Measurements from ENCODE around the gene TBC1D2. TPM values are rescaled to one million over a fixed set of nuclear protein-coding genes. Genes with fewer than 3 reads are reported as not detected.

Gene TBC1D2
- total RNA-seq, 1 experiment from 2014 or later = 58.4 TPM

GRCh38 chr9:98254228-98255060 lies 1.0 kb downstream of the TBC1D2 start:
- H3K9me3 Mint-ChIP-seq (ENCODE audit: unreplicated experiment) = no peaks in the 10 kb centered on the region
- no peak for TF ChIP-seq CTCF (IDR thresholded peaks at IDR 0.05; ENCODE audit: unreplicated experiment)
- DNase-seq (ENCODE audit: unreplicated experiment) = peak; percentile 42
- POLR2A ChIA-PET = interaction anchor here (0.6 to 5.5 kb wide), 22 partner anchors 8 to 621 kb away, joined by 3 to 91 read pairs (median 8); partner anchors contain the start of genes ANP32B, CORO2A, NANS and NCBP1
- no TSS peak for BruUV-seq (replicated peaks)
- peaks cover 55% of the 10 kb centered on the region for H3K4me1 Mint-ChIP-seq (ENCODE audit: insufficient read depth, unreplicated experiment)
- intact Hi-C loops (cut with micrococcal nuclease) = loop anchor here (5.0 kb wide), 1 partner anchor 197 kb away; the partner anchor contains the start of gene NANS
- peaks cover 6% of the 10 kb centered on the region for H3K36me3 Mint-ChIP-seq (ENCODE audit: insufficient read depth, unreplicated experiment)
- H3K4me3 Mint-ChIP-seq (ENCODE audit: unreplicated experiment) = peak overlapping the region; percentile 96
- H3K27ac Mint-ChIP-seq (ENCODE audit: low read depth, unreplicated experiment) = peak overlapping the region; percentile 98
- CTCF ChIA-PET = interaction anchor here (0.7 to 6.5 kb wide), 6 partner anchors 19 to 331 kb away, joined by 3 to 61 read pairs (median 8); no protein-coding TSS in a partner anchor
- H3K27me3 Mint-ChIP-seq (ENCODE audit: insufficient read depth, unreplicated experiment) = no peaks in the 10 kb centered on the region

DNA sequence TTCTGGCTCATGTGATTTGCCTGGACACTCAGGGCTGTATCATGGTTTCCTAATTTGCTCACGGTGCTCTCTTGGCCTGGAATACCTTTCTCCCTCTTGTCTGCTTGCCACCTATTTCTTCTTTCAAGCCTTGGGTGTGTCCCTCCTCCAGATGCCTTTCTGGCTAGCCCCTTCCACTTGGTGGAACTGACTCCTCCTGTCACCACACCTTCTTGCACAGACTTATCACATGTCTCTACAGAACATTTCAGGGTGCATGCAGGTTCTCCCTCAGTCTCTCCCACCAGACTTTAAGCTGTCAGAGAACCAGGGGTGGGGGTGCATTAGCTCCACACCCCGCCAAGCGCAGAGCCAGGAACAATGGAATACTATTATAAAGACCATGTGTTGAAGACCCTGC lies 1.9 kb downstream of the TBC1D2 start:
- ChIA-PET CTCF (interaction anchor here (0.9 to 3.6 kb wide), 3 partner anchors 11 to 330 kb away, joined by 3 to 15 read pairs (median 5); no protein-coding TSS in a partner anchor), POLR2A (interaction anchor here (0.7 to 5.5 kb wide), 10 partner anchors 20 to 556 kb away, joined by 3 to 91 read pairs (median 6); partner anchors contain the start of genes ANP32B, TRMO and XPA)
- H3K4me1 Mint-ChIP-seq (ENCODE audit: insufficient read depth, unreplicated experiment) = peaks cover 63% of the 10 kb centered on the region
- peaks cover 13% of the 10 kb centered on the region for H3K36me3 Mint-ChIP-seq (ENCODE audit: insufficient read depth, unreplicated experiment)
- H3K4me3 Mint-ChIP-seq (ENCODE audit: unreplicated experiment) = peak overlapping the region; percentile 96
- no peaks in the 10 kb centered on the region for H3K27me3 Mint-ChIP-seq (ENCODE audit: insufficient read depth, unreplicated experiment)
- peak overlapping the region; percentile 98 for H3K27ac Mint-ChIP-seq (ENCODE audit: low read depth, unreplicated experiment)
- intact Hi-C loops (cut with micrococcal nuclease) = no loop called here
- no TSS peak for BruUV-seq (replicated peaks)
- DNase-seq (ENCODE audit: unreplicated experiment) = peak; percentile 47
- H3K9me3 Mint-ChIP-seq (ENCODE audit: unreplicated experiment) = no peaks in the 10 kb centered on the region
- no peak for TF ChIP-seq CTCF (IDR thresholded peaks at IDR 0.05; ENCODE audit: unreplicated experiment)

DNA sequence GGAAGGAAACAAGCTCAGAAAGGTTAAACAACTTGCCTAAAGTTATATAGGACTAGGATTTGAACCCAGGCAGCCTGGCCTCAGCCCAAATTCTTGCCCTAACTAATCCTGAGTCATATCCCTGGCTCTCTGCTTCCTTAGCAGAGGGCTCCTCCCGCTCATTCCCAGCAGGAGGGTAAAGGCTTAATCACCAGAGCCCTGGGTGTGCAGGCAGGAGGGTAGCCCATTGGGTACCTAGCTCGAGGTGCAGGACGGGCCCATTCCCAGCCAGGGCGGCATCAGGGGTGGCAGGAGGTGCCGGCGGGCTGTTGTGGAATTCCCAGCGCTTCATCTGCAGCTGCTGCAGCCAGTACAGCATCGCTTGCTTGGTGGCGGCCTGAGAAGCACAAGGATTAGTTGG lies 3.9 kb downstream of the TBC1D2 start:
- peaks cover 71% of the 10 kb centered on the region for H3K4me1 Mint-ChIP-seq (ENCODE audit: insufficient read depth, unreplicated experiment)
- no peaks in the 10 kb centered on the region for H3K27me3 Mint-ChIP-seq (ENCODE audit: insufficient read depth, unreplicated experiment)
- peak overlapping the region; percentile 85 for H3K27ac Mint-ChIP-seq (ENCODE audit: low read depth, unreplicated experiment)
- BruUV-seq (replicated peaks) = no TSS peak
- DNase-seq (ENCODE audit: unreplicated experiment) = peak; percentile 98
- POLR2A ChIA-PET = interaction anchor here (0.6 to 5.2 kb wide), 11 partner anchors 19 to 554 kb away, joined by 3 to 48 read pairs (median 3); no protein-coding TSS in a partner anchor
- CTCF ChIA-PET = interaction anchor here (0.9 to 3.6 kb wide), 6 partner anchors 13 to 178 kb away, joined by 3 to 15 read pairs (median 5); no protein-coding TSS in a partner anchor
- intact Hi-C loops (cut with micrococcal nuclease) = loop anchor here (1.0 kb wide), 2 partner anchors 19 to 28 kb away; no protein-coding TSS in a partner anchor
- TF ChIP-seq CTCF (IDR thresholded peaks at IDR 0.05; ENCODE audit: unreplicated experiment) = no peak
- H3K36me3 Mint-ChIP-seq (ENCODE audit: insufficient read depth, unreplicated experiment) = peaks cover 29% of the 10 kb centered on the region
- no peaks in the 10 kb centered on the region for H3K9me3 Mint-ChIP-seq (ENCODE audit: unreplicated experiment)
- H3K4me3 Mint-ChIP-seq (ENCODE audit: unreplicated experiment) = peak overlapping the region; percentile 96

GRCh38 chr9:98249771-98250170 lies 5.7 kb downstream of the TBC1D2 start:
- Mint-ChIP-seq H3K9me3 (ENCODE audit: unreplicated experiment) (no peaks in the 10 kb centered on the region), H3K4me1 (ENCODE audit: insufficient read depth, unreplicated experiment) (peaks cover 79% of the 10 kb centered on the region), H3K36me3 (ENCODE audit: insufficient read depth, unreplicated experiment) (peaks cover 33% of the 10 kb centered on the region), H3K27me3 (ENCODE audit: insufficient read depth, unreplicated experiment) (no peaks in the 10 kb centered on the region), H3K4me3 (ENCODE audit: unreplicated experiment) (peak overlapping the region; percentile 52), H3K27ac (ENCODE audit: low read depth, unreplicated experiment) (peak overlapping the region; percentile 85)
- DNase-seq (ENCODE audit: unreplicated experiment) = no peak
- no peak for TF ChIP-seq CTCF (IDR thresholded peaks at IDR 0.05; ENCODE audit: unreplicated experiment)
- ChIA-PET POLR2A (interaction anchor here (2.1 to 5.2 kb wide), 2 partner anchors 20 to 27 kb away, joined by 6 to 48 read pairs; no protein-coding TSS in a partner anchor), CTCF (interaction anchor here (0.6 to 0.7 kb wide), 2 partner anchors 29 to 326 kb away, joined by 3 to 7 read pairs; no protein-coding TSS in a partner anchor)
- intact Hi-C loops (cut with micrococcal nuclease) = no loop called here
- no TSS peak for BruUV-seq (replicated peaks)
